DLD1 (cell line): ENCODE measurements around the gene PLCD1.

Experiments
- in situ Hi-C: cut with HindIII; loops from 2 replicates; pipeline ENCODE4 v1.10.0; 2017; ENCODE audit warnings: low sequenced_read_pairs

PLCD1 gene

GRCh38 chr3:38002940-38003339 lies 26.5 kb downstream of the PLCD1 start:
- in situ Hi-C loops: no loop called here

- in situ Hi-C loops: no loop called here
Observed at GRCh38 chr3:38002291-38002876, 27.1 kb downstream of the PLCD1 start.

GRCh38 chr3:38001456-38002081 lies 27.9 kb downstream of the PLCD1 start:
- in situ Hi-C loops: no loop called here

DNA sequence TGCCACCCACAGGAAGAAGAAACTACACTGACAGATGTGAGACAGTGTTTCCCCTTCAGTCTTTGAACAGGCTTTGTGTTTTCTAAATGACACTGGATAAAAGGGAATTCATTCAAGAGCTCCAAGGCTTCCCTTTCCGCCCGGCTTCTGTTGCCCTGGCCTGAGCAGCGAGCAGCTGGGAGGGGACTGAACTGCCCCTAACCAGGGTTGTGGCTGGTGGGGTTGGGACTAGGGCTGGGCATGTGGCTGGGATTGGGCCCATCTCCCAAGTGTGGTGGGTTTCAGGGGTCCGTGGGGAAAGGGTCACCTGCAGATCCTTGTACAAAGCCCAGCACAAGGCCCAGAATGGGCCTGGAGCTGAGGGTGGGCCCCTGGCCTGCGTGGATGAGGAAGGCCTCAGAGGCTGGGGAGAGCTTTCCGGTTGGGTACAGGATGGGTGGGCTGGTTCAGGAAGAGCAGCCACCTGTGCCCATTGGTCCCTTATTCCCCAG lies 28.4 kb downstream of the PLCD1 start:
- in situ Hi-C loops: no loop called here

GRCh38 chr3:38000242-38000916 lies 29.1 kb downstream of the PLCD1 start:
- in situ Hi-C loops: no loop called here

- in situ Hi-C loops: no loop called here
Observed at GRCh38 chr3:37999836-38000235, 29.6 kb downstream of the PLCD1 start.

GRCh38 chr3:37997791-37998370 lies 31.6 kb downstream of the PLCD1 start:
- in situ Hi-C loops: no loop called here

- in situ Hi-C loops: no loop called here
Observed at GRCh38 chr3:37997342-37997741, 32.1 kb downstream of the PLCD1 start.

DNA sequence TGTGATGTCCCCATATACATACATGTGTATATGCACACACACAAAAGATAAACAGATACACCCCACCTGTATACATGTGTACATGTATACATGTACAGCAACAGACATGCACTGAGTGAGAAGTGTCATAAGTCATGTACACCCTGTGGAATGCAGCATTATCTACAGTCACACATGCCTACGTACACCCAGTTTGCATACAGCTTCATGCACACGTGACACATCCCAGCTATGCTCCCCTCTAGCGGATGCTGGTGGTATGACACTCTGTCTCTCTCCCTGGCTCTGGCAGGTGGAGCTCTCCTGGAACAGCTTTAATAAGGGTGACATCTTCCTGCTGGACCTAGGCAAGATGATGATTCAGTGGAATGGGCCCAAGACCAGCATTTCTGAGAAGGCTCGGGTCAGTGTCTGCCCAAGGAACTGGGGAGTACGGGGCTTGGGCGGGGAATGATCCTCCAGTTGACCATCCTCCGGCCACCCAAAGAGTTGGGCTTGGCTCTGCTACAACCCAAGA lies 32.6 kb downstream of the PLCD1 start:
- in situ Hi-C loops: no loop called here

DNA sequence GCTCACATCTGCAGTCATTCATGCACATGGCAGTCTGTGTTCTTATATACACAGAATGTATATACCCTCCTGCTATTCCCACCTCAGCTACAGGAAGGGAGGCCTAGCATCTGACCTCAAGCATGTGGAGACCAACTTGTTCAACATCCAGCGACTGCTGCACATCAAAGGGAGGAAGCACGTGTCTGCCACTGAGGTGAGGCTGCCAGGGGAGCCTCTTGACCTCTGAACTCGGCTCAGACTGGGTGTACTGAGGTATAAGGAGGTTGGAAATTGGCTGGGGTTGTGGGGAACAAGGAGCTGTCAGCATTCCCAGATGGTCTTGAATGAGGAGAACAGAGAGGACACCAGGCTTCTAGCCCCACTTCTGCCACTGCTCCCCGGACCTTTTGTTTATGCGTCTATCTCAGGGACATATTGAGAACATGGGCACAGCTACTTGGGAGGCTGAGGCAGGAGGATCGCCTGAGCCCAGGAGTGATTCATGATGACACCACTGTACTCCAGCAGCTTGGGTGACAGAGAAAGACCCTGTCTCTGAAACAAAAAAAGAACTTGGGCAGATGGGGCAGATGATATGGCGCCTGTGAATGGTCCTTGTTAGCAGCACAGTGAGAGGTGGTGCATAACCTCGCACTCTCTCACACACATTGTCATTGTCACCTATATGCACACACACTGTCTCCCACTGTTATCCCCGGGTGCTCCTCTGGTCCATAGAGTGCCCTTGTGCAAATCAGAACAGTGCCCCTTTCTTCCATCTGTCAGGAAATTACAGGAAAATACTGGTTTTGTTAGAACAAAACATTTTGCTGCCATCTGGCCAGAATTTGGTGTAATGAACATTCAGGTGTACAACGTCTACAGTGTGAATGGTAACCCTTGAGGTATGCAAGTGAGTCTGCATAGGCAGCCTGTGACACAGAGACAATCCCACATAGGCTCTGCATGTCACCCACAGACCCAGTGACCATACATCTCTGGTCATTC lies 33.5 kb downstream of the PLCD1 start:
- in situ Hi-C loops: no loop called here

GRCh38 chr3:37994639-37994972 lies 34.8 kb downstream of the PLCD1 start:
- in situ Hi-C loops: no loop called here

- in situ Hi-C loops: no loop called here
Observed at GRCh38 chr3:37993820-37994638, 35.4 kb downstream of the PLCD1 start.

- in situ Hi-C loops: no loop called here
Observed at GRCh38 chr3:37993460-37993819, 36.0 kb downstream of the PLCD1 start.

DNA sequence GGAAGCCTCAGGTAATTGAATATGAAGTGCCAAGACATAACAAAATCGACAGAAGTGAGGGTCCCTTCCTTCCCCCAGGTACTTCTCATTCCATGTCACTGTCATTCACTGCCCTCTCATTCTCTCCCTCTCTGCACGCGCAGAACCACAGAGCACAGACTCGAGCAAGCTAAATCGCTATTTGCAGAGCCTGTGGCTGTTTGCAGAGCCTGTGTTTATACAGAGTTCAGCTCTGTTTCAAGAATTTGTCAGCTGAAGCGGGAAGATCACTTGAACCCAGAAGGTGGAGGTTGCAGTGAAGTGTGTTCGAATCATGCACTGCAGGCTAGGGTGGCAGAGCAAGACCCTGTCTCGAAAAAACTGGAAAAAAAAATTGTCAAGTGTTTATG lies 36.4 kb downstream of the PLCD1 start:
- in situ Hi-C loops: no loop called here

GRCh38 chr3:37992271-37993066 lies 37.0 kb downstream of the PLCD1 start:
- in situ Hi-C loops: no loop called here

DNA sequence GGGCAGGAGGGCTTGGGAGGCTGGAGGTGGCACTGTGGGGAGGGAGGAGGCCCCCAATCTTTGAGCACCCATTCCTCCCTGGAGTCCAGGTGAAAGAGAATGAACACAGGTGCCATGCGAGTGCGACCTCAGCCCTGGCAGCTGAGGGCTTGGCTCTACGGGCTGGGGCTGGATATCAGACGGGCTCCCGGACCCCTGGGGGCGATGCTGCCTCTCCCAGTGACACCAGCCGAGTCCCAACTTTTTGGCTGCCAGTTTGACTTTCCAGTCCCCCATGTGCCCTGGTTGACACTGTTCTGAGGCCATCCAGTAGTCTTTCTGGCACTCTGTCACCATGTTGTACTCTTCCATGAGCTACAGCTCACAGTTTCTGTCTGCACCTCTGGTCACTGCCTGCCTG lies 37.6 kb downstream of the PLCD1 start:
- in situ Hi-C loops: no loop called here

- in situ Hi-C loops: no loop called here
Observed at GRCh38 chr3:37991109-37991508, 38.3 kb downstream of the PLCD1 start.

DNA sequence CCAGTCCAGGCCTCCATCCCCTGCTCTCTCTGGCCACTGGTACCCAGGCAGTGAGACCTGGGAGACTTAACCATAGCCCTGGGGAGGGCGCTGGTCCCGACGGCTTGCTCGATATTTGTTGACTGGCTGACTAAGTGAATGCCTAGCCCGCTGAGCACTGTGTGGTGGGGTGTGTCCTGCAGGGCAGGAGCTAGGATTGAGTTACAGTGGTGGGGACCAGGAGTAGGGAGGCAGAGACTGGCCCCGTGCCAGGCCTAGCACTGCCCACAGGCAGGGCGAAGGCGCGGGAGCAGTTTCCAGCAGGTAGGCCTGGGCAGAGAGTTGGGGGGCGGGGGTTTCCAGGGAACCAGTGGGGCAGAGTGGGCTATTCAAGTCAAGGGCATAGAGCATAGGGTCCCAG lies 38.9 kb downstream of the PLCD1 start, which contains the start of gene VILL:
VILL (plus strand) TSS at position 260 of the 400 bp plus-strand sequence. CDS start 2,887 bp downstream, outside the sequence.
- in situ Hi-C loops: no loop called here
